Middle frontal gyrus (tissue), 1 donor: ENCODE results near the gene BCL11A.
"Not testable (repeated sequence)": the region's sequence is repeated elsewhere in the genome, so short reads cannot be mapped to it uniquely, and the experiment has no call there.

Experiments used
- DNase-seq: peaks from one replicate; pipeline ENCODE4 v3.0.0-alpha.2; 2015; ENCODE audit warnings: low spot score; ENCODE audit errors: extremely low spot score

The BCL11A gene

GRCh38 chr2:60438131-60438530 is 115.3 kb downstream of the BCL11A start:
- no peak for DNase-seq

GRCh38 chr2:60437080-60437696 is 116.3 kb downstream of the BCL11A start:
- no peak for DNase-seq

GRCh38 chr2:60433018-60433596 is 120.3 kb downstream of the BCL11A start:
- no peak for DNase-seq

- DNase-seq: no peak
Measured at GRCh38 chr2:60432035-60432601, 121.3 kb downstream of the BCL11A start.

GRCh38 chr2:60429681-60430080 is 123.8 kb downstream of the BCL11A start:
- no peak for DNase-seq

GRCh38 chr2:60426880-60427279 is 126.6 kb downstream of the BCL11A start:
- no peak for DNase-seq

- DNase-seq: no peak
Measured at GRCh38 chr2:60426341-60426740, 127.1 kb downstream of the BCL11A start.

GRCh38 chr2:60424233-60424632 is 129.2 kb downstream of the BCL11A start:
- no peak for DNase-seq

GRCh38 chr2:60423505-60423904 is 129.9 kb downstream of the BCL11A start:
- no peak for DNase-seq

- DNase-seq: no peak
Measured at GRCh38 chr2:60422826-60423483, 130.5 kb downstream of the BCL11A start.

- not testable (repeated sequence) for DNase-seq
Measured at GRCh38 chr2:60417210-60417609, 136.2 kb downstream of the BCL11A start.

- no peak for DNase-seq
Measured at GRCh38 chr2:60416221-60417008, 137.0 kb downstream of the BCL11A start.

- no peak for DNase-seq
Measured at GRCh38 chr2:60415814-60416213, 137.6 kb downstream of the BCL11A start.

GRCh38 chr2:60414495-60415138 is 138.8 kb downstream of the BCL11A start:
- no peak for DNase-seq

- DNase-seq: no peak
Measured at GRCh38 chr2:60413814-60414168, 139.7 kb downstream of the BCL11A start.

GRCh38 chr2:60413069-60413813 is 140.2 kb downstream of the BCL11A start:
- no peak for DNase-seq

- DNase-seq: no peak
Measured at GRCh38 chr2:60412620-60413019, 140.8 kb downstream of the BCL11A start.

- no peak for DNase-seq
Measured at GRCh38 chr2:60412027-60412426, 141.4 kb downstream of the BCL11A start.

GRCh38 chr2:60411295-60411694 is 142.2 kb downstream of the BCL11A start:
- no peak for DNase-seq

GRCh38 chr2:60410456-60411146 is 142.9 kb downstream of the BCL11A start:
- no peak for DNase-seq
